Nephron progenitor cell (in vitro differentiated cells): ENCODE results near the gene RADIL.

Experiments
- DNase-seq: peaks from one replicate; pipeline ENCODE4 v3.0.0; 2021
- H3K27ac Mint-ChIP-seq: 2 replicates; pipeline ENCODE4 v1.8.0; 2021; ENCODE audit warnings: mild to moderate bottlenecking, moderate library complexity, mixed read lengths
- H3K27me3 Mint-ChIP-seq: 2 replicates; pipeline ENCODE4 v1.8.0; 2021; ENCODE audit warnings: mild to moderate bottlenecking, low read depth, mixed read lengths; ENCODE audit not compliant: poor library complexity
- H3K36me3 Mint-ChIP-seq: 2 replicates; pipeline ENCODE4 v1.8.0; 2021; ENCODE audit warnings: low read depth, mixed read lengths
- H3K4me1 Mint-ChIP-seq: 2 replicates; pipeline ENCODE4 v1.8.0; 2021; ENCODE audit warnings: mixed read lengths
- H3K4me3 Mint-ChIP-seq: 2 replicates; pipeline ENCODE4 v1.8.0; 2021; ENCODE audit warnings: mild to moderate bottlenecking, moderate library complexity, mixed read lengths
- H3K9me3 Mint-ChIP-seq: 2 replicates; pipeline ENCODE4 v1.8.0; 2021; ENCODE audit warnings: mild to moderate bottlenecking, moderate library complexity, mixed read lengths
- TF ChIP-seq, protein P1 (sequence below): fragments of 200-600 bp; sonication (generic); IDR thresholded peaks from 2 replicates; pipeline ENCODE4 v1.5.0; 2021; ENCODE audit warnings: antibody characterized with exemption

RADIL gene

DNA sequence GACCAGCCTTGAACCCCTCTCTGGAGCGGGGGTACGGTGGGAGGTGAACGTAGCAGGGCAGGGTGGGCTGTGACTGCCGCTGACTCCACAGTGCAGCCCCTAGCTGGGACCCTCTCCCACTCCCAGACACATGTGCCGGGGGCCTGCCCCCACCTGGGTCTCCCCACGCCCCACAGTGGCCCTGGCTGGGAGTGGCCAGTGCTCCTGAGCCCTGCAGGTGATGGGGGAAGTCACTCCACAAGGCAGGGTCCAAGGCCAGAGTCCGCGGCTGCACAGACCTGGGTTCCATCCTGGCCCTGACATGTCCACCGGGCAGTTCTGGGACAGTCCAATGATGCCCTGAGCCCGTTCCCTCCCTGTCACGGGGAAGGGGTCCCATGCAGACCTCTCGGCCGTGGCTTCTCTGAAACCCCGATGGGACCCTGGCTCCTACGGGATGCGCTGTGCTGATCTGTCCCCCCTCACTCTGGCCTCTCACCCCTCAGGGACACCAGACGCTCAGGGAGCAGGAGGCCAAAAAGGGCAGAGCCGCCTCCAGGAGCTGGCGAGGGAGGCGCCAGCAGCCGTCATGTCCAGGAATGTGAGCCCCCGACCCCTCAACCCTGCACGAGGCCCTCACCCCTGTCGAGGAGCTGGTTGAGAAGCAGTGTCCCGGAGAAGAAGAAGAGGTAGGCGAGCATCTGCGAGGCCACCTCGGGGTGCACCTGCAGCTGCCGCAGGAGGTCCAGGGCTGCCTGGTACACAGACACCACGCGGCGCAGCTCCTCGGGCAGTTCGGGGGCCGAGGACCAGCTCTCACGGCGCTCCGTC, 67.7 kb downstream of the RADIL start:
- no peak for DNase-seq
- Mint-ChIP-seq H3K27me3 (no peaks in the 10 kb centered on the region), H3K4me1 (peaks cover 29% of the 10 kb centered on the region), H3K36me3 (peaks cover 27% of the 10 kb centered on the region), H3K4me3 (no peak overlapping the region), H3K27ac (no peak overlapping the region), H3K9me3 (peaks cover 23% of the 10 kb centered on the region)
- TF ChIP-seq, protein P1, sequence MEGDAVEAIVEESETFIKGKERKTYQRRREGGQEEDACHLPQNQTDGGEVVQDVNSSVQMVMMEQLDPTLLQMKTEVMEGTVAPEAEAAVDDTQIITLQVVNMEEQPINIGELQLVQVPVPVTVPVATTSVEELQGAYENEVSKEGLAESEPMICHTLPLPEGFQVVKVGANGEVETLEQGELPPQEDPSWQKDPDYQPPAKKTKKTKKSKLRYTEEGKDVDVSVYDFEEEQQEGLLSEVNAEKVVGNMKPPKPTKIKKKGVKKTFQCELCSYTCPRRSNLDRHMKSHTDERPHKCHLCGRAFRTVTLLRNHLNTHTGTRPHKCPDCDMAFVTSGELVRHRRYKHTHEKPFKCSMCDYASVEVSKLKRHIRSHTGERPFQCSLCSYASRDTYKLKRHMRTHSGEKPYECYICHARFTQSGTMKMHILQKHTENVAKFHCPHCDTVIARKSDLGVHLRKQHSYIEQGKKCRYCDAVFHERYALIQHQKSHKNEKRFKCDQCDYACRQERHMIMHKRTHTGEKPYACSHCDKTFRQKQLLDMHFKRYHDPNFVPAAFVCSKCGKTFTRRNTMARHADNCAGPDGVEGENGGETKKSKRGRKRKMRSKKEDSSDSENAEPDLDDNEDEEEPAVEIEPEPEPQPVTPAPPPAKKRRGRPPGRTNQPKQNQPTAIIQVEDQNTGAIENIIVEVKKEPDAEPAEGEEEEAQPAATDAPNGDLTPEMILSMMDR = no peak

DNA sequence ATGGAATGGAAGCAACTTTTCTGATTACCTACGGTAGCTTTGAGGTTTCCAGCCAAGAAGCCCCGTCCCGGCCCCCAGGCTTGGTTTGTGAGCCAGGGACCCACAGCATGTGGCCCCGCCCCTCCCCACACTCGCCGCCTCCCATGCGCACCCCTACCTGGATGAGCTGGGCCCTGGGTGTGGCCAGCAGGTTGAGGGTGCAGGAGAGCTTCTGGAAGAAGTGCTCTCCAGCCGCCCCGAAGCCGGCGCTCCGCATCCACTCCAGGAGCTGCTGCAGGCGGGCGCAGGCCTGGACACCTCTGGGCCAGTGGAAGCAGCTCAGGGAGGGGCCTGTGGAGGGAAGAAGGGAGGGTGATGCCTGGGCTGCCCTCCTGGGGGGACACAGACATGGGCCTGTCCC, 68.4 kb downstream of the RADIL start:
- Mint-ChIP-seq H3K4me3 (no peak overlapping the region), H3K27me3 (peaks cover 3% of the 10 kb centered on the region), H3K4me1 (peaks cover 29% of the 10 kb centered on the region), H3K27ac (no peak overlapping the region), H3K9me3 (peaks cover 23% of the 10 kb centered on the region), H3K36me3 (peaks cover 31% of the 10 kb centered on the region)
- DNase-seq = no peak
- TF ChIP-seq, protein P1 = no peak

DNA sequence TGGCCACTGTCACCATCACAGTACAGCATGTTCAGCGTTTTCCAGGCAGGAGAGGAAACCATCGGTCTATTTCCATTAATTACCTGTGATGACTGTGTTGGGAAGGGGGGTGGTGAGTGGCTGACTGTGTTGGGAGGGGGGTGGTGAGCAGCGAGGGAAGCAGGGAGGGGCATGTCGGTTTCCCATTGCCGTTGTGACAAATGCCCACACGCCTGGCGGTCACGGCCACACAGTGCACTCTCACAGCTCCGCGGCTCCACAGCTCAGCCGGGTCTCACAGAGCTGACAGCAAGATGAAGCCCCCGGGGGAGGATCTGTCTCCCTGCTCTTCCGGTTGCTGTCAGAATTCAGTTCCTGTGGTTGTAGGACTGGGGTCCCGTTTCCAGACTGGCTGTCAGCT, 69.1 kb downstream of the RADIL start:
- Mint-ChIP-seq H3K27me3 (peaks cover 3% of the 10 kb centered on the region), H3K27ac (peak overlapping the region; percentile 39), H3K4me3 (no peak overlapping the region), H3K36me3 (peaks cover 31% of the 10 kb centered on the region), H3K9me3 (peaks cover 23% of the 10 kb centered on the region), H3K4me1 (peaks cover 28% of the 10 kb centered on the region)
- DNase-seq = no peak
- TF ChIP-seq, protein P1 = no peak

DNA sequence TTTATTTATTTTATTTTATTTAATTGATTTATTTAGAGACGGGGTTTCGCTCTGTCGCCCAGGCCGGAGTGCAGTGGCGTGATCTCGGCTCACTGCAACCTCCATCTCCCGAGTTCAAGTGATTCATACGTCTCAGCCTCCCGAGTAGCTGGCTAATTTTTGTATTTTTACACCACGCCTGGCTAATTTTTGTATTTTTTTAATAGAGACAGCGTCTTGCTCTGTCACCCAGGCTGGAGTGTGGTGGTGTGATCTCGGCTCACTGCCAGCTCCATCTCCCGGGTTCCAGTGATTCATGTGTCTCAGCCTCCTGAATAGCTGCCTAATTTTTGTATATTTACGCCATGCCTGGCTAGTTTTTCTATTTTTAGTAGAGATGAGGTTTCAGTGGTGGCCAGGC, 73.8 kb downstream of the RADIL start:
- H3K27ac Mint-ChIP-seq = no peak overlapping the region
- DNase-seq = no peak
- H3K36me3 Mint-ChIP-seq = peaks cover 27% of the 10 kb centered on the region
- TF ChIP-seq, protein P1 = no peak
- H3K9me3 Mint-ChIP-seq = peaks cover 20% of the 10 kb centered on the region
- peaks cover 10% of the 10 kb centered on the region for H3K27me3 Mint-ChIP-seq
- no peak overlapping the region for H3K4me3 Mint-ChIP-seq
- H3K4me1 Mint-ChIP-seq = peaks cover 29% of the 10 kb centered on the region

DNA sequence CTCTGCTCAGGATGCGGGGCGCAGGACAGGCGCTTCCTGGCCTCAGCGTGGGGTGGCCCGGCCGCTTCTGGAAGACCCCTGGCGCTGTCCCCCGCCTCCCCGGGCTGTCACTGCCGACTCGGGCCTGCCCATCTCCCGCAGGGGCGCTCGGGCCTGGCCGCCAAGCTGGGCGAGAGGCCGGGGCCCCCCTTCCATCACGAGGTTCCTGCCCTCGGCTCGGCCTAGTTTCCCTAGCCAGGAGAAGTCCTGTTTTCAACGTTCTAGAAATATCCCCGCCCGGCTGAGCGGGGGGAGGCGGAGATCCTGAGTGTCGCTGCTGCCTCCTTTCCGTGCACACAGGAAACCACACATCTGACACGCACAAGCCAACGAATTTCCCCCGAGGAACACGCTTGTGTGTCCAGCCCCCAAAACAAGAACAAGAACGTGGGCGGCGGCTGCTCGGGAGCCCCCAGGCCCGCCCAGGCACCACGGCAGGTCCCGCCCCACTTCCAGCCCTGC, 74.4 kb downstream of the RADIL start:
- DNase-seq = no peak
- H3K27ac Mint-ChIP-seq = no peak overlapping the region
- TF ChIP-seq, protein P1 = no peak
- H3K4me3 Mint-ChIP-seq = no peak overlapping the region
- H3K4me1 Mint-ChIP-seq = peaks cover 27% of the 10 kb centered on the region
- peaks cover 22% of the 10 kb centered on the region for H3K36me3 Mint-ChIP-seq
- peaks cover 17% of the 10 kb centered on the region for H3K9me3 Mint-ChIP-seq
- H3K27me3 Mint-ChIP-seq = peaks cover 10% of the 10 kb centered on the region

DNA sequence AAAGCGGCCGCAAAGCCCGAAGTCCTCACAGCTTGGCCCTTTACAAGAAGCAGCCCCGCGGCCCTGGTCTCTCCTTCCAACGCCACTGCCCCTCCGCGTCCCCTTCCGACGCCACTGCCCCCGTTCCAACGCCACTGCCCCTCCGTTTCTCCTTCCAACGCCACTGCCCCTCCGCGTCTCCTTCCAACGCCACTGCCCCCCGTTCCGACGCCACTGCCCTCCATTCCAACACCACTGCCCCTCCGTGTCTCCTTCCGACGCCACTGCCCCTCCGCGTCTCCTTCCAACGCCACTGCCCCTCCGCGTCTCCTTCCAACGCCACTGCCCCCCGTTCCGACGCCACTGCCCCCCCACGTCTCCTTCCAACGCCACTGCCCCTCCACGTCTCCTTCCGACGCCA, 75.0 kb downstream of the RADIL start:
- no peak overlapping the region for H3K4me3 Mint-ChIP-seq
- H3K36me3 Mint-ChIP-seq = peaks cover 16% of the 10 kb centered on the region
- H3K27ac Mint-ChIP-seq = no peak overlapping the region
- H3K4me1 Mint-ChIP-seq = peaks cover 31% of the 10 kb centered on the region
- H3K27me3 Mint-ChIP-seq = peaks cover 10% of the 10 kb centered on the region
- TF ChIP-seq, protein P1 = no peak
- DNase-seq = no peak
- H3K9me3 Mint-ChIP-seq = peaks cover 11% of the 10 kb centered on the region
